Rectal smooth muscle tissue (tissue), 1 donor: ENCODE data around the gene ADAM22.

ENCODE experiments used
- H3K27ac ChIP-seq: one replicate; pipeline ENCODE4 v1.7.0; 2013; ENCODE audit warnings: low read depth, low read length, inconsistent platforms
- H3K27me3 ChIP-seq: one replicate; pipeline ENCODE4 v1.7.0; 2013; ENCODE audit warnings: low read length; ENCODE audit not compliant: control insufficient read depth, insufficient read depth
- H3K36me3 ChIP-seq: one replicate; pipeline ENCODE4 v1.7.0; 2013; ENCODE audit warnings: low read length; ENCODE audit not compliant: control insufficient read depth, insufficient read depth
- H3K4me1 ChIP-seq: one replicate; pipeline ENCODE4 v1.7.0; 2013; ENCODE audit warnings: low read length; ENCODE audit not compliant: control insufficient read depth, insufficient read depth
- H3K4me3 ChIP-seq: one replicate; pipeline ENCODE4 v1.7.0; 2013; ENCODE audit warnings: low read length
- H3K9ac ChIP-seq: one replicate; pipeline ENCODE4 v1.7.0; 2013; ENCODE audit warnings: low read length

ADAM22 gene

GRCh38 chr7:87968021-87968420, 34.0 kb downstream of the ADAM22 start:
- H3K27ac ChIP-seq, result no peak overlapping the region

GRCh38 chr7:87982116-87982515, 48.1 kb downstream of the ADAM22 start:
- no peak overlapping the region for H3K9ac ChIP-seq
- H3K4me3 ChIP-seq, result no peak overlapping the region
- no peaks in the 10 kb centered on the region for H3K27me3 ChIP-seq
- H3K4me1 ChIP-seq, result no peaks in the 10 kb centered on the region
- H3K27ac ChIP-seq, result no peak overlapping the region
- no peaks in the 10 kb centered on the region for H3K36me3 ChIP-seq

More at GRCh38 chr7:87968021-87968420, 34.0 kb downstream of the ADAM22 start:
- Histone ChIP-seq H3K4me3 (no peak overlapping the region), H3K4me1 (no peaks in the 10 kb centered on the region), H3K9ac (no peak overlapping the region), H3K27me3 (no peaks in the 10 kb centered on the region), H3K36me3 (no peaks in the 10 kb centered on the region)

GRCh38 chr7:87984088-87984487, 50.0 kb downstream of the ADAM22 start:
- Histone ChIP-seq H3K4me3 (no peak overlapping the region), H3K36me3 (no peaks in the 10 kb centered on the region), H3K9ac (no peak overlapping the region), H3K27ac (no peak overlapping the region), H3K27me3 (no peaks in the 10 kb centered on the region), H3K4me1 (no peaks in the 10 kb centered on the region)

- Histone ChIP-seq H3K4me3 (no peak overlapping the region), H3K27ac (no peak overlapping the region), H3K9ac (no peak overlapping the region), H3K4me1 (no peaks in the 10 kb centered on the region), H3K27me3 (no peaks in the 10 kb centered on the region), H3K36me3 (no peaks in the 10 kb centered on the region)
Observed at GRCh38 chr7:87993269-87993668, 59.2 kb downstream of the ADAM22 start.

GRCh38 chr7:87999261-87999660, 65.2 kb downstream of the ADAM22 start:
- no peaks in the 10 kb centered on the region for H3K27me3 ChIP-seq
- no peaks in the 10 kb centered on the region for H3K36me3 ChIP-seq
- H3K4me1 ChIP-seq, result no peaks in the 10 kb centered on the region
- H3K4me3 ChIP-seq, result no peak overlapping the region
- no peak overlapping the region for H3K9ac ChIP-seq
- H3K27ac ChIP-seq, result no peak overlapping the region

GRCh38 chr7:88001744-88002530, 67.9 kb downstream of the ADAM22 start:
- H3K4me3 ChIP-seq, result no peak overlapping the region
- no peaks in the 10 kb centered on the region for H3K36me3 ChIP-seq
- no peak overlapping the region for H3K27ac ChIP-seq
- H3K9ac ChIP-seq, result no peak overlapping the region
- H3K27me3 ChIP-seq, result no peaks in the 10 kb centered on the region
- no peaks in the 10 kb centered on the region for H3K4me1 ChIP-seq

GRCh38 chr7:88002617-88003016, 68.6 kb downstream of the ADAM22 start:
- no peak overlapping the region for H3K27ac ChIP-seq
- no peaks in the 10 kb centered on the region for H3K36me3 ChIP-seq
- H3K9ac ChIP-seq, result no peak overlapping the region
- H3K27me3 ChIP-seq, result no peaks in the 10 kb centered on the region
- no peak overlapping the region for H3K4me3 ChIP-seq
- H3K4me1 ChIP-seq, result no peaks in the 10 kb centered on the region

- H3K4me3 ChIP-seq, result no peak overlapping the region
- H3K9ac ChIP-seq, result no peak overlapping the region
- no peaks in the 10 kb centered on the region for H3K36me3 ChIP-seq
- H3K27me3 ChIP-seq, result no peaks in the 10 kb centered on the region
- H3K27ac ChIP-seq, result no peak overlapping the region
- no peaks in the 10 kb centered on the region for H3K4me1 ChIP-seq
Observed at GRCh38 chr7:88003581-88003980, 69.5 kb downstream of the ADAM22 start.

GRCh38 chr7:88005191-88005590, 71.1 kb downstream of the ADAM22 start:
- Histone ChIP-seq H3K27me3 (no peaks in the 10 kb centered on the region), H3K27ac (no peak overlapping the region), H3K4me3 (no peak overlapping the region), H3K4me1 (no peaks in the 10 kb centered on the region), H3K36me3 (no peaks in the 10 kb centered on the region), H3K9ac (no peak overlapping the region)

GRCh38 chr7:88009651-88010050, 75.6 kb downstream of the ADAM22 start:
- H3K27ac ChIP-seq, result no peak overlapping the region
- H3K27me3 ChIP-seq, result no peaks in the 10 kb centered on the region
- H3K36me3 ChIP-seq, result no peaks in the 10 kb centered on the region
- no peaks in the 10 kb centered on the region for H3K4me1 ChIP-seq
- H3K9ac ChIP-seq, result no peak overlapping the region
- no peak overlapping the region for H3K4me3 ChIP-seq

- Histone ChIP-seq H3K36me3 (no peaks in the 10 kb centered on the region), H3K27ac (no peak overlapping the region), H3K27me3 (no peaks in the 10 kb centered on the region), H3K9ac (no peak overlapping the region), H3K4me1 (no peaks in the 10 kb centered on the region), H3K4me3 (no peak overlapping the region)
Observed at GRCh38 chr7:88012086-88012485, 78.0 kb downstream of the ADAM22 start.

- H3K27me3 ChIP-seq, result no peaks in the 10 kb centered on the region
- no peaks in the 10 kb centered on the region for H3K36me3 ChIP-seq
- no peaks in the 10 kb centered on the region for H3K4me1 ChIP-seq
- no peak overlapping the region for H3K4me3 ChIP-seq
- no peak overlapping the region for H3K27ac ChIP-seq
- H3K9ac ChIP-seq, result no peak overlapping the region
Observed at GRCh38 chr7:88013981-88014380, 79.9 kb downstream of the ADAM22 start.

- H3K27me3 ChIP-seq, result no peaks in the 10 kb centered on the region
- H3K9ac ChIP-seq, result no peak overlapping the region
- H3K27ac ChIP-seq, result no peak overlapping the region
- H3K4me1 ChIP-seq, result no peaks in the 10 kb centered on the region
- H3K4me3 ChIP-seq, result no peak overlapping the region
- no peaks in the 10 kb centered on the region for H3K36me3 ChIP-seq
Observed at GRCh38 chr7:88014581-88014980, 80.5 kb downstream of the ADAM22 start.
